Loucy (cell line): Measurements from ENCODE around the gene GRAP.

Experiments
- EZH2phosphoT487 ChIP-seq: fragments of 200-600 bp; IDR thresholded peaks from 2 replicates; pipeline ENCODE4 v1.6.1; 2018; ENCODE audit warnings: antibody characterized with exemption, mild to moderate bottlenecking, moderate library complexity, borderline replicate concordance
- TF ChIP-seq, protein P1 (sequence below): fragments of 200-600 bp; sonication (generic); conservative IDR thresholded peaks from 2 replicates; pipeline ENCODE4 v1.5.1; 2014; ENCODE audit warnings: mild to moderate bottlenecking, antibody characterized with exemption, low read length

DNA sequence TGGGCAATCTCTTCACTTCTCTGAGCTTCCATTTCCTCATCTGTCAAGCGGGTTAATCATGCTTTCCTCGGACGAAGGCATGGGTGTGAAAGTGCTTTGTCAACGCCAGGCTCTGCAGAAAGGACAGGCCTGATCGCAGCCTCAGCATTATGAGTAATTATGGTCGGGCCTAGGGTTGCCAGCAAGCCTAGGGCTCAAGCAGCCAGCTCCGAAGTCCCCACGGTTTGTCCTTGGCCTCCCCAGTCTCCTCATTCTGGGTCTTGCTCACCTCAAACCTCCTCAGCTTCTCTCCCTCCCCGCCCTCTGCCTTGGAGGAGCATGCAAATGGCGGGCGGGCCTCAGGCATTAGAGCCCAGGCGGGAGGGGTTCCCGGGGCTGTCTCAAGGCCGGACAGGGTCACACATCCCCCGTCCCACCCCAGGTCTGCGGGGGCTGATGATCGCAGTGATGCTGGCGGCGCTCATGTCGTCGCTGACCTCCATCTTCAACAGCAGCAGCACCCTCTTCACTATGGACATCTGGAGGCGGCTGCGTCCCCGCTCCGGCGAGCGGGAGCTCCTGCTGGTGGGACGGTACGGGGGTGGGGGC lies 32.0 kb downstream of the GRAP start:
- TF ChIP-seq, protein P1, sequence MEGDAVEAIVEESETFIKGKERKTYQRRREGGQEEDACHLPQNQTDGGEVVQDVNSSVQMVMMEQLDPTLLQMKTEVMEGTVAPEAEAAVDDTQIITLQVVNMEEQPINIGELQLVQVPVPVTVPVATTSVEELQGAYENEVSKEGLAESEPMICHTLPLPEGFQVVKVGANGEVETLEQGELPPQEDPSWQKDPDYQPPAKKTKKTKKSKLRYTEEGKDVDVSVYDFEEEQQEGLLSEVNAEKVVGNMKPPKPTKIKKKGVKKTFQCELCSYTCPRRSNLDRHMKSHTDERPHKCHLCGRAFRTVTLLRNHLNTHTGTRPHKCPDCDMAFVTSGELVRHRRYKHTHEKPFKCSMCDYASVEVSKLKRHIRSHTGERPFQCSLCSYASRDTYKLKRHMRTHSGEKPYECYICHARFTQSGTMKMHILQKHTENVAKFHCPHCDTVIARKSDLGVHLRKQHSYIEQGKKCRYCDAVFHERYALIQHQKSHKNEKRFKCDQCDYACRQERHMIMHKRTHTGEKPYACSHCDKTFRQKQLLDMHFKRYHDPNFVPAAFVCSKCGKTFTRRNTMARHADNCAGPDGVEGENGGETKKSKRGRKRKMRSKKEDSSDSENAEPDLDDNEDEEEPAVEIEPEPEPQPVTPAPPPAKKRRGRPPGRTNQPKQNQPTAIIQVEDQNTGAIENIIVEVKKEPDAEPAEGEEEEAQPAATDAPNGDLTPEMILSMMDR, result no peak
- no peak for TF ChIP-seq EZH2phosphoT487
